ENCODE results near the gene RAB3A. TPM values are rescaled to one million over a fixed set of nuclear protein-coding genes. Genes with fewer than 3 reads are reported as not detected.
"Not testable (repeated sequence)": the region's sequence is repeated elsewhere in the genome, so short reads cannot be mapped to it uniquely, and the experiment has no call there.

The RAB3A gene
- polyA plus RNA-seq, 4 donors, result 3.7 to 6.1 (median 5.4) TPM

- no peak for DNase-seq (ENCODE audit: low read depth in 4 of 4, low spot score in 3 of 4)
These were observed 31.4 kb downstream of the RAB3A start for GRCh38 chr19:18172331-18173053.

GRCh38 chr19:18171605-18172327, 32.1 kb downstream of the RAB3A start:
- no peak for DNase-seq (ENCODE audit: low read depth in 4 of 4, low spot score in 3 of 4)

DNA sequence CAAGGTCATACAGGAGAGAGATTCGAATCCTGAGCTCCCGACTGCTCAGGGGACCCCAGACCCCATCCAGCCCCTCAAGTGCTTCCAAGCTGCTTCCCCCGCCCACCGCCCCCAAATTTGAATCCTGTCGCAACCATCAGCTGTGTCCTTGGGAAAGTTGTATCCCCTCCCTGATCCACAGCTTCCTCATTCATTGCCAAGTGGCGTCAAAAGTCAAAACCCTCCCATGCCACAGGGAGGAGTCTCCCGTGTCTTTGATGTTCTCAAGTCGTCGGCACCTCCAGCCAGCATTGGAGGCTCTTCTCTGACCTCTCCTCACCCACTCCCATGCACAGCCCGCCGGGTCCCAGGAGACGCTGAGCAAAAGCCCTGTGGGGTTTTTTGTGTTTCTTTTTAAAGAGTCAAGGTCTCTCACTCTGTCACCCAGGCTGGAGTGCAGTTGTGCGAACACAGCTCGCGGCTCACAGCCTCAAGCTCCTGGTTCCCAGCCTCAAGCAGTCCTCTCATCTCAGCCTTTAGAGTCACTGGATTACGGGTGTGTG, 33.1 kb downstream of the RAB3A start:
- no peak for DNase-seq (ENCODE audit: low read depth in 4 of 4, low spot score in 3 of 4)

DNA sequence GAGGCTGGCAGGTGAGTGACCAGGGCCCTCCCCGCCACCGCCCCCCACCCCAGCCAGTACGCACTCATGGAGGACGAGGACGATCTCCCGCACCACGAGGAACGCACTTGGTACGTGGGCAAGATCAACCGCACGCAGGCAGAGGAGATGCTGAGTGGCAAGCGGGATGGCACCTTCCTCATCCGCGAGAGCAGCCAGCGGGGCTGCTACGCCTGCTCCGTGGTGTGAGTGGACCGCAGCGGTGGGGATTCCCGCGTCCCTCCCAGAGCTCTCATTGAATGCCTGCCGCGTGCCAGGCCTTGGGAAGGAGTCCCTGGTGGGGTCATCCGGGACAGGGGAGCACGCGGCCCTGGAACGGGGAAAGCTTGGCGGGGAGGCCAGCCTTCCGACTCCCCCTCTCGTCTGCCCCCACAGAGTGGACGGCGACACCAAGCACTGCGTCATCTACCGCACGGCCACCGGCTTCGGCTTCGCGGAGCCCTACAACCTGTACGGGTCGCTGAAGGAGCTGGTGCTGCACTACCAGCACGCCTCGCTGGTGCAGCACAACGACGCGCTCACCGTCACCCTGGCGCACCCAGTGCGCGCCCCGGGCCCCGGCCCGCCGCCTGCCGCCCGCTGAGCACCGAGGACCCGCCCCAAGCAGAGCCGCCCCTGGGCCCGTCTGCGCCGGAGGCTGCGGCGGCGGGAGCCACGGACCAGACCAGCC, 35.0 kb downstream of the RAB3A start:
- DNase-seq (ENCODE audit: low read depth in 4 of 4, low spot score in 3 of 4), result no peak

- no peak for DNase-seq (ENCODE audit: low read depth in 4 of 4, low spot score in 3 of 4)
These were observed 35.7 kb downstream of the RAB3A start for GRCh38 chr19:18167975-18168645.

DNA sequence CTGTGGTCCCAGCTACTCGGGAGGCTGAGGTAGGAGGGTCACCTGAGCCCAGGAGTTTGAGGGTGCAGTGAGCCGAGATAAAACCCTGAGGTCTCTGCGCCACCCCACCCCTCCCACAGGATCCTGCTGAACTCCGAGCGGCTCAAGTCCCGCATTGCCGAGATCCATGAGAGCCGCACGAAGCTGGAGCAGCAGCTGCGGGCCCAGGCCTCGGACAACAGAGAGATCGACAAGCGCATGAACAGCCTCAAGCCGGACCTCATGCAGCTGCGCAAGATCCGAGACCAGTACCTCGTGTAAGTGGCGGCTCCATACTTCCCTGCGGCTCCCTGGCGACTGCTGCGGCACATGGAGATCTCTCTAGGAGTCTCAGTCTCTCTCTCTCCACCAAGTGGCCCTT, 36.8 kb downstream of the RAB3A start:
- no peak for DNase-seq (ENCODE audit: low read depth in 4 of 4, low spot score in 3 of 4)

- no peak for DNase-seq (ENCODE audit: low read depth in 4 of 4, low spot score in 3 of 4)
These were observed 37.9 kb downstream of the RAB3A start for GRCh38 chr19:18165794-18166544.

- no peak for DNase-seq (ENCODE audit: low read depth in 4 of 4, low spot score in 3 of 4)
These were observed 39.8 kb downstream of the RAB3A start for GRCh38 chr19:18164072-18164471.

GRCh38 chr19:18161636-18162002, 42.2 kb downstream of the RAB3A start:
- DNase-seq (ENCODE audit: low read depth in 4 of 4, low spot score in 3 of 4), result no peak

DNA sequence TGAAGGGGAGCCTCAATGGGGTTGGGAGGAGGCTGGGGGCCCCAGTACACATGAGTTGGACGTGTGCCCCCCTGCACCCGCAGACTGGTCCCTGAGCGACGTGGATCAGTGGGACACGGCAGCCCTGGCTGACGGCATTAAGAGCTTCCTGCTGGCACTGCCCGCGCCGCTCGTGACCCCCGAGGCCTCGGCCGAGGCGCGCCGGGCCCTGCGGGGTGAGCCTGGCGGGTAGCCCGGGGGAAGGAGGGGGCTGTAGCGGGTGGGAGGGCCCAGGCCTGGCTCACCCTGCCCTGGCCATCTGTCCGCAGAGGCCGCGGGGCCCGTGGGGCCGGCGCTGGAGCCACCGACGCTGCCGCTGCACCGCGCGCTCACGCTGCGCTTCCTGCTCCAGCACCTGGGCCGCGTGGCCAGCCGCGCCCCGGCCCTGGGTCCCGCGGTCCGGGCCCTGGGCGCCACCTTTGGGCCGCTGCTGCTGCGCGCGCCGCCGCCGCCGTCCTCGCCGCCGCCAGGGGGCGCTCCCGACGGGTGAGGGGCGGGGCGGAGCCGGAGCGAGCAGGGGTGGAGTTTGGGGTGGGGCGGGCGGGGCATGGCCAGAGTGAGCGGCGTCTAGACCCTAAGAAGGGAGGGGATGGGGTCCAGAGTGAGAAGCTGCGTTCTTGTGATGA, 42.7 kb downstream of the RAB3A start:
- DNase-seq (ENCODE audit: low read depth in 4 of 4, low spot score in 3 of 4), result peak in 2 of 4 donors; percentile 39 to 51

DNA sequence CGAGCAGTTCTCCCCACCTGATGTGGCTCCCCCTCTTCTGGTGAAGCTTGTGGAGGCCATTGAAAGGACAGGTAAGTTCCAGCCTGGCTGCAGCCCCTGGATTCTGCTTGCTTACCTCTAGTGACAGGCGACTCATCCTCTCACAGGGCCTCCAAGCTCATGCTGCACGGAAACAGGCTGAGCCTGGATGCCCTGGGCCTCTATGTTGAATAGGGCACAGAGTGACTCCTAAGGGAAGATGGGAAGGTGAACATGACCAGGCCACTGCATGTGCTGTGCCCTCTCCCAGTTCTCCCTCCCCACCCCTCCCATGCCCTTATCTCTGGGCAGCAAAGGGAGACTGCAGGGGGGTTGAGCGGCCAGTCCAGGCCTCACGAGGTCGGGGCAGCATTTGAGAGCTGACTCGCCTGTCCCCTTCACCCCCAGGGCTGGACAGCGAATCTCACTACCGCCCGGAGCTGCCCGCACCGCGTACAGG, 43.3 kb downstream of the RAB3A start:
- no peak for DNase-seq (ENCODE audit: low read depth in 4 of 4, low spot score in 3 of 4)

GRCh38 chr19:18159810-18160209, 44.0 kb downstream of the RAB3A start:
- no peak for DNase-seq (ENCODE audit: low read depth in 4 of 4, low spot score in 3 of 4)

DNA sequence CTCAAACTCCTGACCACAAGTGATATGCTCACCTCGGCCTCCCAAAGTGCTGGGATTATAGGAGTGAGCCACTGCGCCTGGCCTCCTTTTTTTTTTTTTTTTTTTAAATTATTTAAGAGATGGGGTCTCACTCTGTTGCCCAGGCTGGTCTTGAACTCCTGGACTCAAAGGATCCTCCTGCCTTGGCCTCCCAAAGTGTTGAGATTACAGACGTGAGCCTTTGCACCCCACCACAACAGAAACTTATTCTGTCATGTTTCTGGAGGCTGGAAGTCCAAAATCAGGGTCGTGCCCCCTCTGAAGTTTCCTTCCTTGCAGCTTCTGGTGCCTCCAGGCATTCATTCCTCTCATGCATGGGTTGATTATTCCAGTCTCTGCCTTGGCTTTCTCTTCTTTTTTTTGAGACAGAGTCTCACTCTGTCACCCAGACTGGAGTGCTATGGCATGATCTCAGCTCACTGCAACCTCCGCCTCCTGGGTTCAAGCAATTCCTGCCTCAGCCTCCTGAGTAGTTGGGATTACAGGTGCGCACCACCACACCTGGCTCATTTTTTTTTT, 44.7 kb downstream of the RAB3A start:
- not testable (repeated sequence) for DNase-seq (ENCODE audit: low read depth in 4 of 4, low spot score in 3 of 4)

- no peak for DNase-seq (ENCODE audit: low read depth in 4 of 4, low spot score in 3 of 4)
These were observed 45.4 kb downstream of the RAB3A start for GRCh38 chr19:18158467-18158866.

DNA sequence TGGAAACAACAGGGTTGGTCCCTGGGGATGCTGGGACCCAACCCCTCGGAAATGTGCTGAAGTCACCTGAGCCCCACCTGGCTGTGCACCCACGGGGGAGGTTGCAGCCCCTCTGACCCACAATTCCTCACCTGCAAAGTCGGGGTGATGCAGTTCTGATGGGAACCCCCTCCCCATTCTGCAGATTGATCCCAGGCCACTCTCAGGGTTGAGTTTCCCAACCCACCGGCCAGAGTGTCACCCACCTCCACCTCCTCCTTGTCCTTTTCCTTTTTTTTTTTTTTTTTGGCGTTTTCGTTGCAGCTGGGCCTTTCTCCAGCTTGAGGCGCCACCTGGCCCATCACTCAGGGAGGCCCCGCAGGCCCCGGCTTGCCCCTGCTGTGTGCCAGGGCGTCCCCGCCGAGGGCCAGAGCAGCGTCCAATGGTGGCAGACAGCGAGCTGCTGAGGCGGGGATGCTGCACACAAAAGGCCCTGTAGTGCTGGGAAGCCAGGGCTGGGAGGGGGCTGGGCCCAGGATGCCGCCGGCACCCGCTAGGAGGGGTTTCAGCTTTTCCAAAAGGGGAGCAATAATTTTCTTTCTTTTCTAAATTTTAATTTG, 46.3 kb downstream of the RAB3A start:
- no peak for DNase-seq (ENCODE audit: low read depth in 4 of 4, low spot score in 3 of 4)

GRCh38 chr19:18156841-18157464, 46.9 kb downstream of the RAB3A start:
- peak in 2 of 4 donors; percentile 55 to 57 for DNase-seq (ENCODE audit: low read depth in 4 of 4, low spot score in 3 of 4)

DNA sequence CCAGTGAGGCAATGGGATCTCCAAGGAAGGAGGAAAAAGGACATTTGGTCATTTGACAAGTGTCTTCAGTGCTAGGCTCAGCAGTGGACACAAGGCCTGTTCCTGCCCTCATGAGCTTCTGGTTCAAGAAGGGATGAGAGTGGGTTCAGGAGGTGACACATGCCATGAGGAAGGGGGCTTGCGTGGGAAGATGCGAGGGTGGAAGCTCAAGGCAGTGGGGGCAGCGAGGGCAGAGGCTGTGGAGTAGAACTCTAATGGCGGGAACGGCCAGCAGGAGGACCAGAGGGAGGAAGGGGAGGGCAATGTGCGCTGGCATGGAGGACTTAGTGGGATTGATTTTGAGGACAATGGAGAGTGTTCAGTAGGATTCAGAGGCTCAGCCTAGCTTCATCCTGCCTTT, 47.6 kb downstream of the RAB3A start:
- DNase-seq (ENCODE audit: low read depth in 4 of 4, low spot score in 3 of 4), result no peak

All from right renal pelvis (tissue), 4 donors.